NCI-H748 (cell line): Measurements from ENCODE around the gene ANKDD1B.

Experiments used
- DNase-seq: peaks from one replicate; lab custom pipeline; 2025; ENCODE audit not compliant: unreplicated experiment; lab: John Stamatoyannopoulos, UW

ANKDD1B gene

GRCh38 chr5:75616371-75616881, 5.2 kb downstream of the ANKDD1B start:
- DNase-seq: no peak

GRCh38 chr5:75616971-75617621, 5.8 kb downstream of the ANKDD1B start:
- no peak for DNase-seq

- no peak for DNase-seq
These were observed 6.6 kb downstream of the ANKDD1B start for GRCh38 chr5:75617736-75618352.

- no peak for DNase-seq
These were observed 9.1 kb downstream of the ANKDD1B start for GRCh38 chr5:75620184-75620959.

- no peak for DNase-seq
These were observed 11.3 kb downstream of the ANKDD1B start for GRCh38 chr5:75622564-75622963.

- DNase-seq: no peak
These were observed 12.6 kb downstream of the ANKDD1B start for GRCh38 chr5:75623846-75624245.

GRCh38 chr5:75626959-75627358, 15.7 kb downstream of the ANKDD1B start:
- DNase-seq: no peak

- DNase-seq: no peak
These were observed 16.5 kb downstream of the ANKDD1B start for GRCh38 chr5:75627801-75628200.

GRCh38 chr5:75630875-75631274, 19.6 kb downstream of the ANKDD1B start:
- DNase-seq: no peak

- DNase-seq: no peak
These were observed 21.1 kb downstream of the ANKDD1B start for GRCh38 chr5:75632321-75632720.

GRCh38 chr5:75637949-75638348, 26.7 kb downstream of the ANKDD1B start:
- no peak for DNase-seq

- no peak for DNase-seq
These were observed 28.5 kb downstream of the ANKDD1B start for GRCh38 chr5:75639535-75640311.

GRCh38 chr5:75640395-75640794, 29.1 kb downstream of the ANKDD1B start:
- DNase-seq: no peak

GRCh38 chr5:75640826-75641225, 29.6 kb downstream of the ANKDD1B start:
- DNase-seq: no peak

- no peak for DNase-seq
These were observed 37.5 kb downstream of the ANKDD1B start for GRCh38 chr5:75648712-75649111.

GRCh38 chr5:75651575-75652238, 40.5 kb downstream of the ANKDD1B start:
- DNase-seq: no peak

- no peak for DNase-seq
These were observed 42.3 kb downstream of the ANKDD1B start for GRCh38 chr5:75653521-75653920.

- no peak for DNase-seq
These were observed 43.5 kb downstream of the ANKDD1B start for GRCh38 chr5:75654693-75655295.

- peak; percentile 10 for DNase-seq
These were observed 45.2 kb downstream of the ANKDD1B start for GRCh38 chr5:75656311-75657003.
